Activated CD4-positive, alpha-beta T cell treated with anti-CD3 and anti-CD28 coated beads for 24 hours (primary cell): Measurements from ENCODE around the gene IMPG2.
"Not testable (repeated sequence)": the region's sequence is repeated elsewhere in the genome, so short reads cannot be mapped to it uniquely, and the experiment has no call there.

ENCODE experiments used
- DNase-seq, 2 donors: peaks; one replicate each; pipeline ENCODE4 v3.0.0-alpha.2; 2020; ENCODE audit warnings: low read depth in 2 of 2

IMPG2 gene

GRCh38 chr3:101320475-101320874 lies at the start of gene IMPG2:
TSS of gene IMPG2 (minus strand) at chr3:101320575. CDS start at chr3:101320372, 203 bp downstream.
- DNase-seq: no peak

GRCh38 chr3:101362406-101362805 lies 42.0 kb upstream of the IMPG2 start:
- no peak for DNase-seq

GRCh38 chr3:101351829-101352228 lies 31.5 kb upstream of the IMPG2 start:
- DNase-seq: no peak

GRCh38 chr3:101340591-101340990 lies 20.2 kb upstream of the IMPG2 start:
- DNase-seq: no peak

GRCh38 chr3:101333883-101334282 lies 13.5 kb upstream of the IMPG2 start:
- no peak for DNase-seq

- DNase-seq: no peak
Measured at GRCh38 chr3:101329016-101329673, 8.8 kb upstream of the IMPG2 start.

GRCh38 chr3:101325393-101326134 lies 5.2 kb upstream of the IMPG2 start:
- no peak for DNase-seq

- DNase-seq: no peak
Measured at GRCh38 chr3:101319531-101319930, 844 bp downstream of the IMPG2 start.

- DNase-seq: no peak
Measured at GRCh38 chr3:101312545-101312944, 7.8 kb downstream of the IMPG2 start.

- DNase-seq: no peak
Measured at GRCh38 chr3:101311676-101312075, 8.7 kb downstream of the IMPG2 start.

GRCh38 chr3:101310978-101311375 lies 9.4 kb downstream of the IMPG2 start:
- DNase-seq: no peak

- not testable (repeated sequence) for DNase-seq
Measured at GRCh38 chr3:101308147-101308772, 12.1 kb downstream of the IMPG2 start.

GRCh38 chr3:101303836-101304235 lies 16.5 kb downstream of the IMPG2 start:
- DNase-seq: no peak

GRCh38 chr3:101303089-101303731 lies 17.2 kb downstream of the IMPG2 start:
- DNase-seq: no peak

- no peak for DNase-seq
Measured at GRCh38 chr3:101300073-101300472, 20.3 kb downstream of the IMPG2 start.

- no peak for DNase-seq
Measured at GRCh38 chr3:101292027-101292426, 28.3 kb downstream of the IMPG2 start.

GRCh38 chr3:101288294-101288693 lies 32.1 kb downstream of the IMPG2 start:
- no peak for DNase-seq

- no peak for DNase-seq
Measured at GRCh38 chr3:101284757-101285156, 35.6 kb downstream of the IMPG2 start.

GRCh38 chr3:101281521-101282030 lies 38.8 kb downstream of the IMPG2 start:
- DNase-seq: no peak

- no peak for DNase-seq
Measured at GRCh38 chr3:101279765-101280385, 40.5 kb downstream of the IMPG2 start.

- no peak for DNase-seq
Measured at GRCh38 chr3:101279162-101279561, 41.2 kb downstream of the IMPG2 start.

- no peak for DNase-seq
Measured at GRCh38 chr3:101278727-101279126, 41.6 kb downstream of the IMPG2 start.
